Heart left ventricle (tissue), 16 donors: ENCODE data around the gene CHCHD4. TPM values are rescaled to one million over a fixed set of nuclear protein-coding genes. Genes with fewer than 3 reads are reported as not detected.

ENCODE experiments used
- ATAC-seq, 4 donors: fragments of 200-7000 bp; cut with Tn5 transposase; one replicate each; pipeline ENCODE4 v1.9.1; 2020 to 2022; ENCODE audit warnings: moderate library complexity in 4 of 4, mild to moderate bottlenecking in 3 of 4, moderate number of reproducible peaks in 1 of 4
- DNase-seq, 5 donors: peaks; one replicate each; pipeline ENCODE4 v3.0.0-alpha.2; 2020
- H3K27ac ChIP-seq, 12 donors: fragments of 200-600 bp; sonication (generic) in 4 of 12; one replicate each; pipeline versions ENCODE4 v1.5.0 to v1.8.0; 2016 to 2022; ENCODE audit warnings: mild to moderate bottlenecking in 2 of 12
- H3K27me3 ChIP-seq, 9 donors: fragments of 200-600 bp; sonication (generic) in 2 of 9; one replicate each; pipeline versions ENCODE4 v1.5.1 to v1.8.0; 2016 to 2022; ENCODE audit warnings: mild to moderate bottlenecking in 3 of 9
- H3K36me3 ChIP-seq, 9 donors: fragments of 200-600 bp; sonication (generic) in 2 of 9; one replicate each; pipeline versions ENCODE4 v1.5.0 to v1.8.0; 2018 to 2022; ENCODE audit warnings: mild to moderate bottlenecking in 2 of 9
- H3K4me1 ChIP-seq, 12 donors: fragments of 200-600 bp; sonication (generic) in 4 of 12; one replicate each; pipeline versions ENCODE4 v1.5.0 to v1.8.0; 2016 to 2022; ENCODE audit warnings: mild to moderate bottlenecking in 3 of 12
- H3K4me3 ChIP-seq, 12 donors: fragments of 200-600 bp; sonication (generic) in 4 of 12; one replicate each; pipeline versions ENCODE4 v1.5.0 to v1.8.0; 2017 to 2022; ENCODE audit warnings: mild to moderate bottlenecking in 9 of 12, moderate library complexity in 4 of 12
- H3K9me3 ChIP-seq, 12 donors: fragments of 200-600 bp; sonication (generic) in 4 of 12; one replicate each; pipeline versions ENCODE4 v1.5.0 to v1.8.0; 2016 to 2022; ENCODE audit warnings: mild to moderate bottlenecking in 1 of 12
- POLR2A ChIP-seq, 2 donors: fragments of 450-650 bp; IDR thresholded peaks; one replicate each; pipeline ENCODE4 v1.6.1; 2017; ENCODE audit warnings: antibody characterized with exemption in 2 of 2, mild to moderate bottlenecking in 2 of 2, moderate library complexity in 2 of 2
- WGBS, 4 donors: extraction: QIAGEN DNeasy Blood & Tissue Kit in 2 of 4; methylation state at CpG; one replicate each; pipeline versions ENCODE4 v1.1.5 to v1.1.7; 2013 to 2018; 5-methylcytosine and 5-hydroxymethylcytosine counted together
- intact Hi-C, 10 donors: fragments of 100-400 bp; cut with DNase I; formaldehyde crosslinking; loops; one replicate each; pipeline versions ENCODE4 v1.11.1 to v1.14.2; 2022
- polyA plus RNA-seq, 2 donors: library from polyadenylated mRNA; stranded (reverse); fragments of 200-250 nt; gene quantifications; one replicate each; pipeline ENCODE4 v1.2.3, GENCODE V29; 2013
- total RNA-seq, 9 donors: library from RNA; depleted of rRNA in 2 of 9; stranded (reverse); fragments of >200 nt in 2 of 9; fragmentation: NEBNext Ultra II Directional in 3 of 9; extraction: Animal tissue kit (Norgen Biotek cat#: 25700) in 3 of 9; gene quantifications; one replicate each; pipeline versions ENCODE4 v1.1.0 to v1.2.4, GENCODE V29; 2016 to 2023
- TF ChIP-seq, protein P1 (sequence below), 12 donors: fragments of 200-600 bp; sonication (generic) in 4 of 12; IDR thresholded peaks; one replicate each; pipeline versions ENCODE4 v1.5.0 to v1.8.0; 2018 to 2022; ENCODE audit warnings: antibody characterized with exemption in 12 of 12, mild to moderate bottlenecking in 5 of 12
- donor health status: ischemic (EF 13 %, LVEDD 7.1; RV severe dilation, severe dysfunction).
- donor health status: healthy with polysubstance abuse.
- donor health status: DM: no; HTN: yes; CAD: no.
- donor health status: DM: no; HTN: no; CAD: no.
- donor health status: ischemic (EF 25% LVEDD 6.9; RV normal size, moderate dysfunction).
- donor health status: ischemic (EF 25% LVEDD 5.7; RV mildly dilated, moderate dysfunction).
- donor health status: healthy.
- donor health status: DM: yes; HTN: yes; CAD: no.
- donor health status: ischemic (EF 35%, LVEDD 5.7; RV mildly dilated, moderate dysfunction).
- donor health status: nonischemic (EF 11% LVEDD 7.7; RV severe dilation, severe dysfunction).
- donor health status: DM: yes; HTN: yes; CAD: no.
- donor health status: PGD.
- donor health status: ischemic (EF 29% LVEDD 5.4; RV normal size, mild dysfunction).
- donor health status: nonischemic (EF 23%, LVEDD 6.1; RV moderate dilation, normal function).

CHCHD4 gene
- total and polyA plus RNA-seq, 11 donors: 14.8 to 31.3 (median 25.9) TPM

DNA sequence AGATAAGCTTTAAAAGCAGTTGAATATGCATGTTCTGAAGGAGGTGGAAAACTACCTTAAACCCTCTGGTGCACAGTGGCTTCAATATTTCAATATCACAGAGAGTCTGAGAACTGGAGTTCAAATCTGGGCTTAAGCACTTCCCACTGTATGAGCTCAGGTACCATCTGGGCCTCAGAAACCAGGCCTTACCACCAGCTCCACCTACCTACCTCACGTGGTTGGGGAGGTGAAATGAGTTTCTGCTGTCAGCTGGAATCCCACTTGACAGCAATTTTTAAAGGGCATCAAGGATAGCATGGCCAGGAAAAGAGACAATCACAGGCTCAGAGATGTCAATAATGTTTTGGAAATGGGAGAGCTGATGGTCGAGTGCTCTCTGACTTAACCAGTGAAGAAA lies 5.0 kb downstream of the CHCHD4 start:
- Histone ChIP-seq H3K4me3 (no peak overlapping the region), H3K27me3 (no peaks in the 10 kb centered on the region), H3K27ac (no peak overlapping the region), H3K9me3 (no peaks in the 10 kb centered on the region), H3K36me3 (peaks cover 0 to 43% (median 36%) of the 10 kb centered on the region in 9 donors), H3K4me1 (peaks cover 3 to 30% (median 15%) of the 10 kb centered on the region in 12 donors)
- WGBS, 4 donors: 90 to 92% (median 91%) methylated on average over 2 of the region's 2 CpGs
- no peak for DNase-seq
- TF ChIP-seq, protein P1, sequence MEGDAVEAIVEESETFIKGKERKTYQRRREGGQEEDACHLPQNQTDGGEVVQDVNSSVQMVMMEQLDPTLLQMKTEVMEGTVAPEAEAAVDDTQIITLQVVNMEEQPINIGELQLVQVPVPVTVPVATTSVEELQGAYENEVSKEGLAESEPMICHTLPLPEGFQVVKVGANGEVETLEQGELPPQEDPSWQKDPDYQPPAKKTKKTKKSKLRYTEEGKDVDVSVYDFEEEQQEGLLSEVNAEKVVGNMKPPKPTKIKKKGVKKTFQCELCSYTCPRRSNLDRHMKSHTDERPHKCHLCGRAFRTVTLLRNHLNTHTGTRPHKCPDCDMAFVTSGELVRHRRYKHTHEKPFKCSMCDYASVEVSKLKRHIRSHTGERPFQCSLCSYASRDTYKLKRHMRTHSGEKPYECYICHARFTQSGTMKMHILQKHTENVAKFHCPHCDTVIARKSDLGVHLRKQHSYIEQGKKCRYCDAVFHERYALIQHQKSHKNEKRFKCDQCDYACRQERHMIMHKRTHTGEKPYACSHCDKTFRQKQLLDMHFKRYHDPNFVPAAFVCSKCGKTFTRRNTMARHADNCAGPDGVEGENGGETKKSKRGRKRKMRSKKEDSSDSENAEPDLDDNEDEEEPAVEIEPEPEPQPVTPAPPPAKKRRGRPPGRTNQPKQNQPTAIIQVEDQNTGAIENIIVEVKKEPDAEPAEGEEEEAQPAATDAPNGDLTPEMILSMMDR (IDR thresholded peaks at IDR 0.05): no peak
- no peak for TF ChIP-seq POLR2A (IDR thresholded peaks at IDR 0.05)
- intact Hi-C loops: loop anchor here in 7 of 10 donors (5.0 to 10.0 kb wide), 5 partner anchors 58 to 465 kb away; partner anchors contain the start of genes LSM3 (in 1 of the 7) and XPC (in 1 of the 7)
- ATAC-seq: no peak

DNA sequence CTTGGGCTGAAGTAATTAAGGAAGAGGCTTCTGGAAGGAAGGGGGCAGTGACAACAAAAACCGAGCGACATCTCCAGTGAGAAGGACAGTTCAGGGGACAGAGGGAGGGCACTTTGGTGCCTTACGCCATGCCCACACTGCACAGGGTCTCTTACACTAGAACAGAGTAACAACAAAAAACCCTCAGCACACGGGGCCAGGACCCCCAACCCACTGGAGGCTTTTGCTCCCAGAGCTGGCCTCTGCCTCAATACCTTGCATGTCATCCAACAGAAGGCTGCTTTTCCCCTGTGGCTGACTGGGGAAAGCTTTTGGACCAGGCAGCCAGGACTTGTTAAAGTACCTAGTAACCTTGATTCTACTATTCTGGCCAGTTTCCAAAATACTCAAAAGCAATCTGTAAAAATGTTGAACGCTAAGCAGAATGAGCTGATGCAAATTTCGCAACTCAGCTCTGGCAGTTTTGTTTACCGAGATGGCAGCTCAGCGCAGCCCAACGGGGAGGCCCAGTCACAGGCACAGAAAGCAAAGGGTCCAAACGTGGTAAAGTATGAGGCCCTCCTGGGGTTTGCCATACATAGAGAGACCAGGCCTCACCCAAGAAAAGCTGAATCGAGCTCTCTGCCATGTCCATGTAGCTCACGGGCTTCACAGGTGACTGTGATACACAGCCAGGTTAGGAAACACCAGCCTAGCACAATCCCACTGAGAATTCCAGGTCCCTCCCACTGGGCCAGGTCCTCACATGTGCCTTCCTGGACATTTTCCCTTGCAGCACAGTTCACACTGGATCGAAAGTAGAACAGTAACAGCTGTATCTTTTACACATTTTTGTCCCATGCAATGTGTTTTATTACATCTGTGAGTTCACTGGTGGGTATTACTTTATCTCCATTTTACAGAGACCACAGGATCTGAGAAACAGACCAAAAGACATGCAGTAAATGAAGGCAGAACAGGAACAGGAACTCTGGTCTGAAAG lies 6.0 kb downstream of the CHCHD4 start:
- H3K4me3 ChIP-seq: no peak overlapping the region
- H3K27ac ChIP-seq: peak overlapping the region in 1 of 12 donors; percentile 39
- no peak for ATAC-seq
- peaks cover 3 to 26% (median 12%) of the 10 kb centered on the region in 12 donors for H3K4me1 ChIP-seq
- no peak for DNase-seq
- peaks cover 0 to 52% (median 46%) of the 10 kb centered on the region in 9 donors for H3K36me3 ChIP-seq
- no peaks in the 10 kb centered on the region for H3K9me3 ChIP-seq
- H3K27me3 ChIP-seq: no peaks in the 10 kb centered on the region
- intact Hi-C loops: loop anchor here in 3 of 10 donors (5.0 to 10.0 kb wide), 2 partner anchors 221 to 224 kb away; no protein-coding TSS in a partner anchor
- WGBS, 4 donors: 69 to 79% (median 76%) methylated on average over 13 of the region's 13 CpGs
- TF ChIP-seq, protein P1 (IDR thresholded peaks at IDR 0.05): no peak

DNA sequence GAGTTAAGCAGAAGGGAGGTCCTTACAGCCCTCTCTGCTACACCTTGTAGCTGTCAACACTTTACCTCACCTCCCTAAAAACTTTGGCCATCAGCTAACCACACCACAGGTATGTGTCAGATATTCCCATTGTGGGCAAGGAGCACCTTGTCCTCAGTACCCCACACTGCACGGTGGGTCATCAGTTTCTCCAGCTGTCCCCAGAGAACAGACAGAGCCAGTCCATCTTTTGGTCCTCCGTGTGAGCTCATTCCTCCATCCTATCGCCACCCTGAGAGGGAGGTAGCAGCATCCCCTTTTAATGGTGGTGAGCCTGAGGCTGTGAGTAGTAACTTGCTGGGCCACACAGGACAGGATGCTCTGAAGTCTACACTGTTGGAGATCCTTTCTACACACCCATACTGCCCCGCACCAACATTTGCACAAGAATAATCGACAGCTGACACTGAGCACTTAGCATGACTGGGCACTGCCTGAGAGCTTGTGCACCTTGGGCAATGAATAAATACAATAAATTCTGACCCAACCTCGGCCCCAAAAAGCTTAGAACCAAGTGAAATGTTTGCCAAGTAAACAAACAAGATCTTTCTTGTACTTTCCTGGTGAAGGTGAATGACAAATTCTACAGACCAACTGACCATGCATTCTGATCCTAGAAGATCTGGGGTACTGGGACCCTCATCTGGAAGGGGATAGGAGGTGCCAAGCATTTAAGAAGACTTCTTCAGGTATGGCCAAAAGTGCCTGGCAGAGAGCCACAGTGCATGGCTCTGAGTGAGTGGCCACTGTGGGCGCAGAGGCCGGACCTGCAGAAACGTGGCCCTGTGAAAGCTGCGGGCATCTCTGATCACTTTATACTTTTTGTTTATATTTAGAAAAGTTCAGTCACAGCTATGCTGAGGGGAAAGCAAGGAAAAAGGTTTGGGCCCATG lies 6.9 kb downstream of the CHCHD4 start:
- Histone ChIP-seq H3K4me1 (peaks cover 0 to 16% (median 6%) of the 10 kb centered on the region in 12 donors), H3K4me3 (no peak overlapping the region), H3K9me3 (no peaks in the 10 kb centered on the region), H3K36me3 (peaks cover 0 to 62% (median 55%) of the 10 kb centered on the region in 9 donors), H3K27me3 (no peaks in the 10 kb centered on the region), H3K27ac (no peak overlapping the region)
- ATAC-seq (no peak), DNase-seq (no peak)
- TF ChIP-seq, protein P1 (IDR thresholded peaks at IDR 0.05): no peak
- no peak for TF ChIP-seq POLR2A (IDR thresholded peaks at IDR 0.05)
- 89 to 92% (median 91%) methylated on average over 10 of the region's 10 CpGs for WGBS, 4 donors
- intact Hi-C loops: loop anchor here in 3 of 10 donors (5.0 to 10.0 kb wide), 2 partner anchors 220 to 223 kb away; no protein-coding TSS in a partner anchor
